Measurements from ENCODE around the gene TBC1D16.

DNA sequence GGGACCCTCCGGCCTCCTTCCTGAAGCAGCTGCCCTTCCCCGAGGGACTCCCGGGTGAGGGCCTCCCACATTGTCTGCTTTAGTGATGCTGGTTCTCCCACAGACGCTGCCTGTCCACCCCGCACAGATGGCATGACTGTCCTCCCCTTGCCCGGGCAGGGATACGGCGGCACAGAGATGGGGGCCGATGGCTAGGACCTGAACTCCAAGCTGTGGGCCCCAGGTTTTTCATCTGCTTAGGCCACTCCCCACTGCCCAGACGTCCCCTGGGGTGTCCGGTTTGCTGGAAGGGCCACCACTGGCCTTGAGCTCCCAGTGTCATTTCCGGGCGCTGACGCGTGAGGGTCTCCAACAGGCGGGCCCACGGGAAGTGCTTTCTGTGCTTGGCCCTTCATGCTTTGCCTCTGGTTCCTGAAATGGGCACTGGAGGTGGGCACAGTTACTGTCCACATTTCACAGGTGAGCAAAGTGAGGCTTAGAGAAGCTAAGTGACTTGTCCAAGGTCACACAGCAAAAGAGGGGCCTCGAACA, 109.0 kb downstream of the TBC1D16 start:
- TF ChIP-seq RCOR1 (conservative IDR thresholded peaks at IDR 0.05; ENCODE audit: low read depth, low read length) (no peak), JUND (IDR thresholded peaks at IDR 0.05; ENCODE audit: low read depth, low read length) (no peak), CBFB (IDR thresholded peaks at IDR 0.05; ENCODE audit: low read depth) (no peak)
- TF ChIP-seq, protein P1, sequence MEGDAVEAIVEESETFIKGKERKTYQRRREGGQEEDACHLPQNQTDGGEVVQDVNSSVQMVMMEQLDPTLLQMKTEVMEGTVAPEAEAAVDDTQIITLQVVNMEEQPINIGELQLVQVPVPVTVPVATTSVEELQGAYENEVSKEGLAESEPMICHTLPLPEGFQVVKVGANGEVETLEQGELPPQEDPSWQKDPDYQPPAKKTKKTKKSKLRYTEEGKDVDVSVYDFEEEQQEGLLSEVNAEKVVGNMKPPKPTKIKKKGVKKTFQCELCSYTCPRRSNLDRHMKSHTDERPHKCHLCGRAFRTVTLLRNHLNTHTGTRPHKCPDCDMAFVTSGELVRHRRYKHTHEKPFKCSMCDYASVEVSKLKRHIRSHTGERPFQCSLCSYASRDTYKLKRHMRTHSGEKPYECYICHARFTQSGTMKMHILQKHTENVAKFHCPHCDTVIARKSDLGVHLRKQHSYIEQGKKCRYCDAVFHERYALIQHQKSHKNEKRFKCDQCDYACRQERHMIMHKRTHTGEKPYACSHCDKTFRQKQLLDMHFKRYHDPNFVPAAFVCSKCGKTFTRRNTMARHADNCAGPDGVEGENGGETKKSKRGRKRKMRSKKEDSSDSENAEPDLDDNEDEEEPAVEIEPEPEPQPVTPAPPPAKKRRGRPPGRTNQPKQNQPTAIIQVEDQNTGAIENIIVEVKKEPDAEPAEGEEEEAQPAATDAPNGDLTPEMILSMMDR (IDR thresholded peaks at IDR 0.05 in 2 of 3, conservative IDR thresholded peaks at IDR 0.05 in 1 of 3; ENCODE audit: control insufficient read depth in 2 of 3, extremely low read depth in 1 of 3, insufficient read depth in 1 of 3, low read depth in 3 of 3, low read length in 3 of 3): no peak

All from GM12878 (cell line).